Stimulated activated CD4-positive, alpha-beta T cell treated with anti-CD3 and anti-CD28 coated beads, Interleukin-12 subunit alpha, Interleukin-12 subunit beta, amount 100 ng/mL, for 4 hours (primary cell): ENCODE results near the gene TRAFD1.

Experiments used
- DNase-seq: peaks from one replicate; pipeline ENCODE4 v3.0.0-alpha.2; 2020

TRAFD1 gene

GRCh38 chr12:112178796-112179195 is 53.4 kb downstream of the TRAFD1 start:
- DNase-seq: no peak

DNA sequence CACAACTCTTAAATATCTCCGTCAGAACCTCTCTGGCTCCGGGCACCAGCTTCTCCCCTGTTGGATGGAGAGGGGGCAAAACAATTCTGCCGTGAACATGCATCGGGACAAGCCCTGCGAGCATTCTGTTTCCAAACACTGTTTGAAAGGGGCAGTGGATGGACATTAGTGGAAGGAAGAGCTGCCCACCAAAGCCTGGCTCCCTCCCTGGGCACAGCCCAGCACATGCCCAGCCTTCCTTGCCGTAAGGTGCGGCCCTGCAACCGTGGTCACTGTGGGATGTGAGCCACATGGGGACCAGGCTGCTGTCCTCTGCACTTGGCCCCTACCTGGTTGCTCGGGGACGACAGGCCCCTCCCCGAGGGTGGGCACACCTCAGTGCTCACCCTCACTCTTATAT is 54.0 kb downstream of the TRAFD1 start:
- no peak for DNase-seq

- no peak for DNase-seq
Measured at GRCh38 chr12:112179916-112180315, 54.6 kb downstream of the TRAFD1 start.

GRCh38 chr12:112180422-112180821 is 55.1 kb downstream of the TRAFD1 start:
- no peak for DNase-seq

- DNase-seq: no peak
Measured at GRCh38 chr12:112182499-112182898, 57.1 kb downstream of the TRAFD1 start.

DNA sequence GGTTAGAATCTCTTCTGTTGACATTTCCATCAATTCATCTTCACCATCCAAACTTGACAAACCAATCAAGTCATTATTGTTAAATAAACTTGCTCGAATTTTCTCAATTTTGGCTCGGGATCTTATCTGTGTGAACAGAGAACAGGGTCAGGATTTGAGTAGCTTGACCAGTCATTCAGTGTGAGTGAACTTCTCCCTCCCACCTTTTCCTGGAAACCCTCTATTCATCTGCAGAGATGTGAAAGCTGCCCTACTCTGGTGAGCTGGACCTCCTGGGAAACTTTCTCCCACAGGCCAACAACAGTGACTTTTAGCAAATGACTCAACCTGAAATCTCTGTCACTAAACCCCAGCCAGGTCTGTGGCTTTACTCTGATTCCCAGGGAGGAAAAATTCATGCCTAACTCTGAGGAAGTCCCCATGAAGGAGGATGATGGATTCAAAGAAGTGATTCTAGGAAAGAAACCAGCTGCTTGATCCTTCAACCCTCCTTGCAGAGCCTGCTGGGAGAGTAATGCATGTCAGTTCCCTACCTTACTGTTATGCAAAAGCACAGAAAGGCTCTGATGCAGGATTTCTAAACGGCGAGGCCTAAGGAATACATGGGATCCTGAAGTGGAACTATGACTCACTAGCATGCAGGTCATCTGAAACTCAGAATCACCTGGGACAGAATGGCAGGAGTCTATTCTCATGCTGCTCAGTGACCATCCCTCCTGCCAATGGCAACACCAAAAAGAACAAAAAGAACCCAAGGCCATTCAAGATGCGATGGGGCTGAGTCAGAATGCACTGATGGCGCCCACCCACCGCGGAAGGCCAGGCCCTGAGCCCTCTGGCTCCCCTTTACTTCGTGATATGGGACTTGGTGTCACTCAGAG is 58.0 kb downstream of the TRAFD1 start:
- no peak for DNase-seq

- DNase-seq: no peak
Measured at GRCh38 chr12:112184056-112184887, 58.9 kb downstream of the TRAFD1 start.

GRCh38 chr12:112185093-112185923 is 59.9 kb downstream of the TRAFD1 start:
- no peak for DNase-seq

GRCh38 chr12:112188130-112188830 is 62.9 kb downstream of the TRAFD1 start:
- DNase-seq: no peak

- DNase-seq: no peak
Measured at GRCh38 chr12:112190231-112191025, 65.1 kb downstream of the TRAFD1 start.

GRCh38 chr12:112191201-112191600 is 65.8 kb downstream of the TRAFD1 start:
- no peak for DNase-seq

DNA sequence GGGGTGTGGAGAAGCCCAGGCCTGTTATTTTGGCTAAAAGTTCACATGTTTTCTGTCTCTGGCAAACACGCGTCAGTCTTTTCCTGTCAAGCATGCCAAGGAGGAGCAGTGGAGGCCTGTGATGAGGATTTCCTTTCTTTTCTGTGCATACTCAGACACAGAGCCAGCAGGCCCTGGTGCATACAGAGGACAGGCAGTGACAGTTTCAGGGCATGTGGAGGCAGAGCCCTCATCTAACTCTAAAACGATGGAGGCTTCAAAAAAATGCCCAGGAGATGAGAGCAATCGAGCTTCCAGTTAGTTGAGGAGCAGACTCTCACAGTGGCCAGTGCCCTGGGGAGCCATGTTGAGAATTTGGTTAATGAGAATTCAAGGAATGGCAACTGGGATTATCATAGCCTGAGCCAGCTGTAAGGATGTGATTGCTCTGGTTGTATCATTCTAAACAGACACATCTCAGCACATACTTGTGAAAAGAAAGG is 66.5 kb downstream of the TRAFD1 start:
- DNase-seq: no peak

DNA sequence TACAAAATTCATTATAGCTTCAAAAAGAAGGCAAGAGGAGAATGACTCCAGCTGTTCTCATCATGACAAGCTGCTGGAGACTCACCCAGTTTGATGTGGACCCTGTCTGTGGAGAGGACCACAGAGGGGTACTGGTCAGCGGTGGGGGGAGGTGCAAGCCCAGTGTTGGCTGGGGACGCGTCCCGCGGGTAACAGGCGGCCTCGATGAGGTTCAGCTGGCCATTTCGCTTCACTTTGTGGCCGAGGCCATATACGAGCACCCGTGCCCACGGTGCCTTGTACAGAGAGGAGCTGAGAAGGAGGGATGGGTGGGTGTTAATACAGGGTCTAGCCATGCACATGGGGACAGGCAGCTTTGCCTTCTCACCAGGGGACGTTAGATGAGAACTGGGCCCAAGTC is 67.1 kb downstream of the TRAFD1 start:
- DNase-seq: no peak

GRCh38 chr12:112194601-112195247 is 69.4 kb downstream of the TRAFD1 start:
- DNase-seq: no peak

DNA sequence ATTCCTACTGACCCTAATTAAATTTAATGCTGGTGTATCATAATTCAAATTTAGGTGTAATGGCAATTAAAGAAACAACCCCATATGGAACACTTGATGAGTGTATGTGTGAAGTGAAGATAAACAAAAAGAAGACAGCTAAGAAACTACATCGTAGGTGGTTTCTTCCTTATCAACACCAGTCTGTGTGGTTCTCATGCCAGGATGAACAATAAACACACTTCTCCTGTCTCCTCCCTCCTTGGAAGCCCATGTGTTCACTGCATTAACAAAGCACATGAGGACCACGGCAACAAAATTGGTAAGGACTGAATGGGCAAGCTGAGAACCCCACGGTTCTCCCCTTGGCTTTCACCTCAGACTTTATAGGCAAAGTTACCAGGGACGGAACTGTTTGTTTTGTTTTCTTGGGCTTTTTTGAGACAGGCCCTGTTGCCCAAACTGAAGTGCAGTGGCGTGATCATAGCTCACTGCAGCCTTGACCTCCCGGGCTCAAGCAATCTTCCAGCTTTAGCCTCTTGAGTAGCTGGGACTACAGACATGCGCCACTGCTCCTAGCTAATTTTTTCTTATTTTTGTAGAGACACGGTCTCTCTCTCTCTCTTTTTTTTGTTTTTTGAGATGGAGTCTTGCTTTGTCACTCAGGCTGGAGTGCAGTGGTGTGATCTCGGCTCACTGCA is 71.0 kb downstream of the TRAFD1 start:
- DNase-seq: no peak

- peak; percentile 37 for DNase-seq
Measured at GRCh38 chr12:112198120-112198733, 72.9 kb downstream of the TRAFD1 start.

GRCh38 chr12:112199136-112199535 is 73.8 kb downstream of the TRAFD1 start:
- no peak for DNase-seq
